HEK293T (cell line): ENCODE results near the gene CYP39A1.

Experiments
- CTCF ChIA-PET: fragments of 350-600 bp; formaldehyde crosslinking; extraction: SDS; loops from one replicate; lab custom pipeline; 2021; ENCODE audit warnings: antibody characterized with exemption, inconsistent platforms; lab: Yijun Ruan, JAX
- POLR2A ChIA-PET: fragments of 350-600 bp; formaldehyde crosslinking; extraction: SDS; loops from one replicate; lab custom pipeline; 2020; ENCODE audit warnings: antibody characterized with exemption, inconsistent platforms; lab: Yijun Ruan, JAX
- DNase-seq: peaks from one replicate; pipeline ENCODE4 v3.0.0; 2012; ENCODE audit warnings: mixed read lengths; ENCODE audit errors: extremely low spot score
- ARNT ChIP-seq: fragments of 450-650 bp; IDR thresholded peaks from 2 replicates; pipeline ENCODE4 v1.6.1; 2017; ENCODE audit warnings: mild to moderate bottlenecking
- BHLHE40 ChIP-seq: fragments of 450-650 bp; IDR thresholded peaks from 2 replicates; pipeline ENCODE4 v1.6.1; 2016; ENCODE audit warnings: mild to moderate bottlenecking, moderate library complexity, borderline replicate concordance
- CTBP1 ChIP-seq: fragments of 450-650 bp; IDR thresholded peaks from 2 replicates; pipeline ENCODE4 v1.6.1; 2016; ENCODE audit warnings: borderline replicate concordance
- ELF4 ChIP-seq: fragments of 450-650 bp; IDR thresholded peaks from 2 replicates; pipeline ENCODE4 v1.6.1; 2017; ENCODE audit warnings: antibody characterized with exemption
- FOXA1 ChIP-seq: fragments of 450-650 bp; IDR thresholded peaks from 2 replicates; pipeline ENCODE4 v1.6.1; 2016; ENCODE audit warnings: mild to moderate bottlenecking
- FOXK2 ChIP-seq: fragments of 450-650 bp; IDR thresholded peaks from 2 replicates; pipeline ENCODE4 v1.6.1; 2016; ENCODE audit warnings: mild to moderate bottlenecking
- FOXM1 ChIP-seq: fragments of 450-650 bp; IDR thresholded peaks from 2 replicates; pipeline ENCODE4 v1.6.1; 2017; ENCODE audit warnings: mild to moderate bottlenecking, borderline replicate concordance
- HDGF ChIP-seq: fragments of 450-650 bp; IDR thresholded peaks from 2 replicates; pipeline ENCODE4 v1.6.1; 2017; ENCODE audit warnings: antibody characterized with exemption, borderline replicate concordance
- L3MBTL2 ChIP-seq: fragments of 450-650 bp; conservative IDR thresholded peaks from 2 replicates; pipeline ENCODE4 v1.6.1; 2016; ENCODE audit warnings: mild to moderate bottlenecking
- LEF1 ChIP-seq: fragments of 450-650 bp; IDR thresholded peaks from 2 replicates; pipeline ENCODE4 v1.6.1; 2017; ENCODE audit warnings: mild to moderate bottlenecking, borderline replicate concordance
- NFRKB ChIP-seq: fragments of 450-650 bp; IDR thresholded peaks from 2 replicates; pipeline ENCODE4 v1.6.1; 2016; ENCODE audit warnings: mild to moderate bottlenecking, moderate library complexity
- SP1 ChIP-seq: fragments of 450-650 bp; IDR thresholded peaks from 2 replicates; pipeline ENCODE4 v1.6.1; 2017
- SUZ12 ChIP-seq: fragments of 450-650 bp; IDR thresholded peaks from 2 replicates; pipeline ENCODE4 v1.6.1; 2016; ENCODE audit warnings: mild to moderate bottlenecking
- TARDBP ChIP-seq: fragments of 450-650 bp; IDR thresholded peaks from 2 replicates; pipeline ENCODE4 v1.6.1; 2016
- ZNF384 ChIP-seq: fragments of 450-650 bp; IDR thresholded peaks from 2 replicates; pipeline ENCODE4 v1.6.1; 2016
- TF ChIP-seq, protein P1 (sequence below): fragments of 450-650 bp; IDR thresholded peaks from 2 replicates; pipeline ENCODE4 v1.6.1; 2016

The CYP39A1 gene

DNA sequence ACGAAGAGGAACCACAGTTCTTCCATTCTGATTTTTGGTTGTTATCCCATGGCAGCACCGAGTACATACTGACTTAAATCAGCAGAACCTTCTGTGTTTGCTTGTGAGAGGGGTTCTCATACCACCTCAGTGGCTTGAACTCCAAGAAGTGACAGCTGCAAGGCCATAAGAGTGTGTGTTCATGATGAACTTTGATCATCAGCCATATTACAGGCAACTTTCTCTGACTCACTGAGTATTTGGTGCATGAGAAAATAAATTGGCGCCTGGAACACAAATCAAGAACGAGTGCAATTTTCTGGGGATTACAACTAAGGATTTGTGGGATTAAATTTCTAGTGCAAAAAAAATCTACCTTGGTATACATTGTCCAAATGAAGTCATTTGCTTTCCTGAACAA is 68.9 kb downstream of the CYP39A1 start:
- POLR2A ChIA-PET: interaction anchor here (1.2 kb wide), 1 partner anchor 12 kb away, joined by 3 read pairs; no protein-coding TSS in a partner anchor
- CTCF ChIA-PET: no interaction called here
- no peak for DNase-seq
- TF ChIP-seq FOXM1 (no peak), TARDBP (no peak), LEF1 (no peak), FOXA1 (no peak), FOXK2 (no peak), SUZ12 (no peak)
- TF ChIP-seq, protein P1, sequence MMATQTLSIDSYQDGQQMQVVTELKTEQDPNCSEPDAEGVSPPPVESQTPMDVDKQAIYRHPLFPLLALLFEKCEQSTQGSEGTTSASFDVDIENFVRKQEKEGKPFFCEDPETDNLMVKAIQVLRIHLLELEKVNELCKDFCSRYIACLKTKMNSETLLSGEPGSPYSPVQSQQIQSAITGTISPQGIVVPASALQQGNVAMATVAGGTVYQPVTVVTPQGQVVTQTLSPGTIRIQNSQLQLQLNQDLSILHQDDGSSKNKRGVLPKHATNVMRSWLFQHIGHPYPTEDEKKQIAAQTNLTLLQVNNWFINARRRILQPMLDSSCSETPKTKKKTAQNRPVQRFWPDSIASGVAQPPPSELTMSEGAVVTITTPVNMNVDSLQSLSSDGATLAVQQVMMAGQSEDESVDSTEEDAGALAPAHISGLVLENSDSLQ: no peak

DNA sequence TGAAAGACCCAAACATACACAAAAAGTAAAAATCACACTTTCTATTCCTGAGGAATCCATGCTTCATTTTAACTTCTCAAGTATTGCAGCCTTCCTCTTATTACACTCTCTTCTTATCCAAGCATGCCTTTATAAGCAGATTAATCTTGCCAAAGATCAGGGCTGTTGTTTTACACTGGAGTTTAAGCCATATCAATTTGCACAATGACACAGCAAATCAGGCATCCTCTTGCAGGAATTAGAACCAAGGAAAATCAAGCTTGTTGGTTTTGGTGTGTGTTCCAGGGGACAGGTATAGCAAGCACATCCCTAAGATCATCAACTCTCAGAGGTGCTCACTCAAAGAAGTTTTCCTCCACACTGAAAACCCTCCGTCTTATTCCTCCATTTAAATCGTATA is 69.5 kb downstream of the CYP39A1 start:
- TF ChIP-seq BHLHE40: no peak
- TF ChIP-seq SUZ12: no peak
- TF ChIP-seq NFRKB: no peak
- ChIA-PET CTCF (no interaction called here), POLR2A (no interaction called here)
- DNase-seq: no peak

GRCh38 chr6:46581459-46582177 is 71.0 kb downstream of the CYP39A1 start:
- CTCF ChIA-PET: interaction anchor here (0.6 kb wide), 1 partner anchor 27 kb away, joined by 3 read pairs; no protein-coding TSS in a partner anchor
- TF ChIP-seq CTBP1 (no peak), SP1 (no peak), FOXK2 (no peak), HDGF (no peak), NFRKB (no peak), ARNT (no peak), LEF1 (no peak), L3MBTL2 (no peak), TARDBP (no peak), SUZ12 (no peak), FOXA1 (no peak), ELF4 (no peak), ZNF384 (no peak), BHLHE40 (no peak), FOXM1 (no peak)
- TF ChIP-seq, protein P1: no peak
- no peak for DNase-seq
- POLR2A ChIA-PET: no interaction called here

DNA sequence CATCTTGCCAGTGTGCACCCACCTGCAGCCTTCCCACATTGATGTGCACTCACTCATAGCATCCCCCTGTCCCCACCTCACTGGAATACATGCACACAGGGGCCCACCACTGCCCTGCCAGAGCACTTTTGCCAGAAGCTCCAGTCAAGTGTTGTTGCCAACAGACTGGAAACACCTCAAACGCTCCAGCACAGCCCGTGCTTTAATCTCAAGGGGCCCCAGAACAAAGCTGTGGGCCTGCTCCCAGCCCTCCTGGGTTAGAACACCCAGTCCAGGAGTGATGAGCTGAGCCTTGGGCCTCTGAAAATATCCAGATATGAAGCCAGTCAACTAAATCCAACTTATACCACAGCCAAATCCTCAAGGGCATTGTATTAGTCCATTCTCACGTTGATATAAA is 77.1 kb downstream of the CYP39A1 start:
- TF ChIP-seq HDGF: no peak
- TF ChIP-seq L3MBTL2: no peak
- TF ChIP-seq CTBP1: no peak
- no peak for DNase-seq
- ChIA-PET POLR2A (no interaction called here), CTCF (no interaction called here)

GRCh38 chr6:46573140-46573539 is 79.5 kb downstream of the CYP39A1 start:
- ChIA-PET POLR2A (no interaction called here), CTCF (no interaction called here)
- TF ChIP-seq BHLHE40 (no peak), CTBP1 (no peak), L3MBTL2 (no peak), LEF1 (no peak), FOXM1 (no peak), FOXA1 (no peak), HDGF (no peak), ARNT (no peak), ELF4 (no peak), SUZ12 (no peak), TARDBP (no peak), FOXK2 (no peak), NFRKB (no peak), ZNF384 (no peak), SP1 (no peak)
- TF ChIP-seq, protein P1: no peak
- no peak for DNase-seq

GRCh38 chr6:46565531-46565930 is 87.1 kb downstream of the CYP39A1 start:
- ChIA-PET POLR2A (no interaction called here), CTCF (no interaction called here)
- no peak for TF ChIP-seq FOXM1
- no peak for TF ChIP-seq ZNF384
- no peak for TF ChIP-seq SUZ12
- TF ChIP-seq CTBP1: no peak
- TF ChIP-seq BHLHE40: no peak
- no peak for TF ChIP-seq NFRKB
- no peak for TF ChIP-seq ELF4
- no peak for TF ChIP-seq L3MBTL2
- TF ChIP-seq HDGF: no peak
- TF ChIP-seq, protein P1: no peak
- no peak for DNase-seq
